HepG2 (cell line): ENCODE data around the gene FGFR3.

ENCODE experiments used
- EZH2 ChIP-seq: conservative IDR thresholded peaks from 2 replicates; pipeline ENCODE4 v1.6.1; 2012; ENCODE audit warnings: mild to moderate bottlenecking, low read depth, low read length, moderate library complexity
- MYC ChIP-seq: sonication (generic); formaldehyde crosslinking; IDR thresholded peaks from 2 replicates; pipeline ENCODE4 v1.9.0; 2021; ENCODE audit warnings: missing genetic modification reagents, borderline replicate concordance
- RAD51 ChIP-seq: fragments of 450-650 bp; IDR thresholded peaks from 2 replicates; pipeline ENCODE4 v1.6.1; 2016; ENCODE audit warnings: borderline replicate concordance
- SP140L ChIP-seq: sonication (generic); formaldehyde crosslinking; IDR thresholded peaks from 2 replicates; pipeline ENCODE4 v1.4.0; 2020; ENCODE audit warnings: missing genetic modification reagents, borderline replicate concordance
- ZNF549 ChIP-seq: sonication (generic); formaldehyde crosslinking; IDR thresholded peaks from 2 replicates; pipeline ENCODE4 v1.5.0; 2020; ENCODE audit warnings: missing genetic modification reagents

DNA sequence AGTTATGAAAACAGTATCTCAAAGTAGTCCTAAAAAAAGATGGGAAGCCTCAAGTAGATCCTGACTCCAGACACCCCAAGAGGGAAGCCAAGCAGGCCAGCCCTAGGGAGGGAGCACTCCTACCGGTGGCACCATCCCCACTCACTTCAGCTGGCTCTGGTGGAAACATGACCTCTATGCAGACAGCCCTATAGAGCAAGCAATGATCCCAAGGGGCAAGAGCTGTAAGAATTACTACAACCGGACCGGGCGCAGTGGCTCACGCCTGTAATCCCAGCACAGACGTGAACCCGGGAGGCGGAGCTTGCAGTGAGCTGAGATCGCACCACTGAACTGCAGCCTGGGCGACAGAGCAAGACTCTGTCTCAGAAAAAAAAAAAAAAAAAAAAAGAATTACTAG lies 57.2 kb downstream of the FGFR3 start:
- TF ChIP-seq ZNF549 (CRISPR knock-in tag) (no peak), MYC (CRISPR knock-in tag) (no peak), RAD51 (no peak), EZH2 (no peak), SP140L (CRISPR knock-in tag) (no peak)
